ENCODE results near the gene PM20D2.

Gene PM20D2

DNA sequence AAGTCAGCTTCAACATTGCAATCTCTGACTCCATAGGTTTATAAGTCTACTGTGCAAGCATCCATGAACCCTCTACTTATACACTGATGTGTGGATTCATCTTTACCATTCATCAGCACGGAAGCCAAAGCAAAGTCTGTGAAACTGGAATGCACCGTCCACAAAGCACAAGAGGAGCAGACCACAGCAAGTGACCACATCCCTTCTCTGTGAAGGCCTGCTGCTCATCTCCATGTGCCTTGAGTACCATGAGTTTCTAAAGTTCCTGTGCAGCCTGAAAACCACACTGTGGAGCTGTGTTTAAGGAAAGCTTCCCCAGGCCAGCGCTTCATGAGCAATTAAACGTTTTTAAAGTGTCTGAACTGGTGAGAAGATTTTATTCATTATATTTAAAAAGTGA lies 51.3 kb downstream of the PM20D2 start:
- Histone ChIP-seq H3K36me3 (ENCODE audit: insufficient read depth, low read length) (no peaks in the 10 kb centered on the region), H3K4me2 (ENCODE audit: low read length) (no peak overlapping the region), H3F3A (ENCODE audit: insufficient read depth, low read length) (no peaks in the 10 kb centered on the region), H3K9ac (ENCODE audit: low read length) (no peak overlapping the region), H2AFZ (ENCODE audit: low read length) (no peak overlapping the region), H3K27ac (ENCODE audit: low read depth, low read length, poor library complexity, severe bottlenecking) (no peak overlapping the region), H3K79me2 (ENCODE audit: insufficient read depth, low read length) (no peaks in the 10 kb centered on the region), H3K9me3 (ENCODE audit: low read length) (no peaks in the 10 kb centered on the region; the same call in 1 of the 2 replicates), H3K4me1 (ENCODE audit: insufficient read depth, low read length, severe bottlenecking) (no peaks in the 10 kb centered on the region), H3K9me2 (ENCODE audit: low read depth, low read length) (no peaks in the 10 kb centered on the region), H3K27me3 (ENCODE audit: insufficient read depth, low read length) (peaks cover 3% of the 10 kb centered on the region; the same call in 1 of the 2 replicates), H3K4me3 (ENCODE audit: low read depth, low read length, poor library complexity, severe bottlenecking) (no peak overlapping the region), H4K20me1 (ENCODE audit: insufficient read depth, low read length) (no peaks in the 10 kb centered on the region)
- TF ChIP-seq, protein P1, sequence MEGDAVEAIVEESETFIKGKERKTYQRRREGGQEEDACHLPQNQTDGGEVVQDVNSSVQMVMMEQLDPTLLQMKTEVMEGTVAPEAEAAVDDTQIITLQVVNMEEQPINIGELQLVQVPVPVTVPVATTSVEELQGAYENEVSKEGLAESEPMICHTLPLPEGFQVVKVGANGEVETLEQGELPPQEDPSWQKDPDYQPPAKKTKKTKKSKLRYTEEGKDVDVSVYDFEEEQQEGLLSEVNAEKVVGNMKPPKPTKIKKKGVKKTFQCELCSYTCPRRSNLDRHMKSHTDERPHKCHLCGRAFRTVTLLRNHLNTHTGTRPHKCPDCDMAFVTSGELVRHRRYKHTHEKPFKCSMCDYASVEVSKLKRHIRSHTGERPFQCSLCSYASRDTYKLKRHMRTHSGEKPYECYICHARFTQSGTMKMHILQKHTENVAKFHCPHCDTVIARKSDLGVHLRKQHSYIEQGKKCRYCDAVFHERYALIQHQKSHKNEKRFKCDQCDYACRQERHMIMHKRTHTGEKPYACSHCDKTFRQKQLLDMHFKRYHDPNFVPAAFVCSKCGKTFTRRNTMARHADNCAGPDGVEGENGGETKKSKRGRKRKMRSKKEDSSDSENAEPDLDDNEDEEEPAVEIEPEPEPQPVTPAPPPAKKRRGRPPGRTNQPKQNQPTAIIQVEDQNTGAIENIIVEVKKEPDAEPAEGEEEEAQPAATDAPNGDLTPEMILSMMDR (IDR thresholded peaks at IDR 0.05; ENCODE audit: low read length): no peak
- TF ChIP-seq EZH2 (IDR thresholded peaks at IDR 0.05; ENCODE audit: borderline replicate concordance, low read length): no peak

DNA sequence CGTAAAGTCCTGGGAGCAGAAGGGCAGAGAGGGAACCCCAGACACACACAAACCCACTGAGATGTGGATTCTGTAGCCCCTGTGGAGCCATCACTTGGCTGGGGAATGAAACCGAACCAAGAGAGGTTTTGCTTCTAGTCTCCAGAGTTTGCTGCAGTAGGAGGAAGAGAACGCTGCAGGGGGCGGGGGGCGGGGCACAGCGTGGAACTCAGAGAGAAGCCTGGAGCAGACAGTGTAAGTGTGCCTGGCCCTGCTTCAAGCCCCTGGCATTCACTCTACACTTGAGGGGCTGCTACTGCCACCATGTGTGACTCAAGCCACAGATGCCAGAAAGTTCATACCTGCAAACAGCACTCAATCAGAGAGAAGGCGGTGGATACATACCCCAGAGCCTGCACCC lies 52.4 kb downstream of the PM20D2 start:
- Histone ChIP-seq H3K36me3 (ENCODE audit: insufficient read depth, low read length) (no peaks in the 10 kb centered on the region), H3F3A (ENCODE audit: insufficient read depth, low read length) (no peaks in the 10 kb centered on the region), H3K4me1 (ENCODE audit: insufficient read depth, low read length, severe bottlenecking) (no peaks in the 10 kb centered on the region), H3K27me3 (ENCODE audit: insufficient read depth, low read length) (peaks cover 3% of the 10 kb centered on the region; the same call in 1 of the 2 replicates), H2AFZ (ENCODE audit: low read length) (no peak overlapping the region), H3K4me3 (ENCODE audit: low read depth, low read length, poor library complexity, severe bottlenecking) (no peak overlapping the region), H3K9me3 (ENCODE audit: low read length) (no peaks in the 10 kb centered on the region; the same call in 1 of the 2 replicates), H3K9me2 (ENCODE audit: low read depth, low read length) (no peaks in the 10 kb centered on the region), H3K9ac (ENCODE audit: low read length) (no peak overlapping the region), H3K79me2 (ENCODE audit: insufficient read depth, low read length) (no peaks in the 10 kb centered on the region), H4K20me1 (ENCODE audit: insufficient read depth, low read length) (no peaks in the 10 kb centered on the region), H3K27ac (ENCODE audit: low read depth, low read length, poor library complexity, severe bottlenecking) (no peak overlapping the region), H3K4me2 (ENCODE audit: low read length) (no peak overlapping the region)
- TF ChIP-seq, protein P1 (IDR thresholded peaks at IDR 0.05; ENCODE audit: low read length): no peak
- TF ChIP-seq EZH2 (IDR thresholded peaks at IDR 0.05; ENCODE audit: borderline replicate concordance, low read length): no peak

DNA sequence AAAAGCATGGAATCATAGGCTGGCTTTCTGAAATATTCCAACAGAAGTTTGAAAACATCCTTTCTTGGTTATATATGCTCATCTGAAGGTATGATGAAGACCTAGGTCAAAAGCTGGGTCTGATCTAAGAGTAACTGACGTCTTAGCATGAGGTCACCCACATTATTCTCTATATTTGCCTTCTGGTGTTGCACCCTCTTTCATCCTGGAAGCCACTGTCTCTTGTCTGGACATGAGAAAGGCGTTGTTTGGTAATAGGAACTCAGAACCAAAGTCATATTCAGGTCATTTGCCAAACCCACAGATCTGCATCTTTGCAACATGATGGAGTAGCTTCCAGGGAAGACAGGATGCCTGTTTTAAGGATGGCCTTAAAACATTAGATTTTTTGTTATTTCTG lies 53.7 kb downstream of the PM20D2 start:
- no peaks in the 10 kb centered on the region for H3K79me2 ChIP-seq (ENCODE audit: insufficient read depth, low read length)
- no peaks in the 10 kb centered on the region for H3K36me3 ChIP-seq (ENCODE audit: insufficient read depth, low read length)
- no peak overlapping the region for H3K4me2 ChIP-seq (ENCODE audit: low read length)
- no peak overlapping the region for H2AFZ ChIP-seq (ENCODE audit: low read length)
- H3K4me3 ChIP-seq (ENCODE audit: low read depth, low read length, poor library complexity, severe bottlenecking): no peak overlapping the region
- TF ChIP-seq EZH2 (IDR thresholded peaks at IDR 0.05; ENCODE audit: borderline replicate concordance, low read length): no peak
- TF ChIP-seq, protein P1 (IDR thresholded peaks at IDR 0.05; ENCODE audit: low read length): no peak
- no peaks in the 10 kb centered on the region for H3K9me2 ChIP-seq (ENCODE audit: low read depth, low read length)
- no peaks in the 10 kb centered on the region; the same call in 1 of the 2 replicates for H3K9me3 ChIP-seq (ENCODE audit: low read length)
- no peaks in the 10 kb centered on the region for H4K20me1 ChIP-seq (ENCODE audit: insufficient read depth, low read length)
- H3F3A ChIP-seq (ENCODE audit: insufficient read depth, low read length): no peaks in the 10 kb centered on the region
- H3K9ac ChIP-seq (ENCODE audit: low read length): no peak overlapping the region
- no peaks in the 10 kb centered on the region for H3K4me1 ChIP-seq (ENCODE audit: insufficient read depth, low read length, severe bottlenecking)
- no peak overlapping the region for H3K27ac ChIP-seq (ENCODE audit: low read depth, low read length, poor library complexity, severe bottlenecking)
- H3K27me3 ChIP-seq (ENCODE audit: insufficient read depth, low read length): peaks cover 7% of the 10 kb centered on the region; the same call in 1 of the 2 replicates

All from OCI-LY1 (cell line).